Stimulated activated CD4-positive, alpha-beta T cell treated with anti-CD3 and anti-CD28 coated beads, Interleukin-15, amount 100 ng/mL, for 24 hours (primary cell): Measurements from ENCODE around the gene ZNF808.
"Not testable (repeated sequence)": the region's sequence is repeated elsewhere in the genome, so short reads cannot be mapped to it uniquely, and the experiment has no call there.

Experiments used
- DNase-seq: peaks from one replicate; pipeline ENCODE4 v3.0.0-alpha.2; 2020

The ZNF808 gene

GRCh38 chr19:52527134-52527955, at the start of gene ZNF808:
TSS of gene ZNF808 (plus strand) at chr19:52527668. CDS start at chr19:52543285, 15,617 bp downstream.
- peak; percentile 97 for DNase-seq

- DNase-seq, result not testable (repeated sequence)
These were observed 43.2 kb upstream of the ZNF808 start for GRCh38 chr19:52484111-52484743.

GRCh38 chr19:52485064-52485463, 42.4 kb upstream of the ZNF808 start:
- not testable (repeated sequence) for DNase-seq

- DNase-seq, result not testable (repeated sequence)
These were observed 41.8 kb upstream of the ZNF808 start for GRCh38 chr19:52485561-52486240.

- DNase-seq, result peak; percentile 19
These were observed 35.1 kb upstream of the ZNF808 start for GRCh38 chr19:52492201-52492993.

GRCh38 chr19:52492994-52493470, 34.4 kb upstream of the ZNF808 start:
- peak; percentile 2 for DNase-seq

- no peak for DNase-seq
These were observed 33.0 kb upstream of the ZNF808 start for GRCh38 chr19:52494518-52494917.

GRCh38 chr19:52498571-52498970, 28.9 kb upstream of the ZNF808 start:
- DNase-seq, result no peak

GRCh38 chr19:52500474-52500873, 27.0 kb upstream of the ZNF808 start:
- not testable (repeated sequence) for DNase-seq

GRCh38 chr19:52500991-52501390, 26.5 kb upstream of the ZNF808 start:
- not testable (repeated sequence) for DNase-seq

- DNase-seq, result no peak
These were observed 20.2 kb upstream of the ZNF808 start for GRCh38 chr19:52507266-52507665.

GRCh38 chr19:52516191-52516590, 11.3 kb upstream of the ZNF808 start:
- no peak for DNase-seq

- no peak for DNase-seq
These were observed 8.8 kb upstream of the ZNF808 start for GRCh38 chr19:52518646-52519045.

- DNase-seq, result not testable (repeated sequence)
These were observed 8.3 kb upstream of the ZNF808 start for GRCh38 chr19:52519175-52519574.

GRCh38 chr19:52520013-52520412, 7.5 kb upstream of the ZNF808 start:
- no peak for DNase-seq

- DNase-seq, result no peak
These were observed 4.9 kb upstream of the ZNF808 start for GRCh38 chr19:52522551-52522950.

- DNase-seq, result no peak
These were observed 3.4 kb upstream of the ZNF808 start for GRCh38 chr19:52524086-52524485.

- peak; percentile 8 for DNase-seq
These were observed 486 bp downstream of the ZNF808 start for GRCh38 chr19:52527956-52528351.

GRCh38 chr19:52532480-52532879, 5.0 kb downstream of the ZNF808 start:
- no peak for DNase-seq

GRCh38 chr19:52533901-52534300, 6.4 kb downstream of the ZNF808 start:
- no peak for DNase-seq

- peak; percentile 14 for DNase-seq
These were observed 7.9 kb downstream of the ZNF808 start for GRCh38 chr19:52535385-52535770.

GRCh38 chr19:52535771-52536447, 8.4 kb downstream of the ZNF808 start:
- peak; percentile 96 for DNase-seq
